K562 (cell line): ENCODE measurements around the gene TMIGD2. TPM values are rescaled to one million over a fixed set of nuclear protein-coding genes. Genes with fewer than 3 reads are reported as not detected.

ENCODE experiments used
- BRD9 ChIP-seq: fragments of 450-650 bp; IDR thresholded peaks from 2 replicates; pipeline ENCODE4 v1.6.1; 2018; ENCODE audit warnings: low read depth; ENCODE audit not compliant: partially characterized antibody
- FOXK1 ChIP-seq: sonication (generic); formaldehyde crosslinking; IDR thresholded peaks from 2 replicates; pipeline ENCODE4 v1.8.0; 2022; ENCODE audit warnings: missing genetic modification reagents, mild to moderate bottlenecking, borderline replicate concordance
- GATAD2A ChIP-seq: fragments of 450-650 bp; IDR thresholded peaks from 2 replicates; pipeline ENCODE4 v1.6.1; 2017
- KHSRP ChIP-seq: fragments of 450-650 bp; IDR thresholded peaks from 2 replicates; pipeline ENCODE4 v1.6.1; 2017
- PHB ChIP-seq: fragments of 250-450 bp; sonication (Bioruptor Pico); IDR thresholded peaks from 2 replicates; pipeline ENCODE4 v1.5.0; 2021
- PHTF2 ChIP-seq: fragments of 250-450 bp; sonication (Bioruptor Pico); IDR thresholded peaks from 2 replicates; pipeline ENCODE4 v1.5.0; 2021; ENCODE audit warnings: mild to moderate bottlenecking
- SIRT6 ChIP-seq: IDR thresholded peaks from one replicate; pipeline ENCODE4 v1.6.1; 2012; ENCODE audit warnings: low read depth, mild to moderate bottlenecking, control low read depth, inconsistent platforms, low read length, moderate library complexity
- TAL1 ChIP-seq: fragments of 450-650 bp; IDR thresholded peaks from 2 replicates; pipeline ENCODE4 v1.6.1; 2016; ENCODE audit warnings: mild to moderate bottlenecking
- TARDBP ChIP-seq: fragments of 450-650 bp; IDR thresholded peaks from 2 replicates; pipeline ENCODE4 v1.6.1; 2016
- TRIM25 ChIP-seq: fragments of 450-650 bp; IDR thresholded peaks from 2 replicates; pipeline ENCODE4 v1.7.0; 2016; ENCODE audit warnings: borderline replicate concordance
- ZMIZ1 ChIP-seq, 2 experiments: fragments of 150-350 bp in 1 of 2; IDR thresholded peaks; 2 replicates each; pipeline ENCODE4 v1.6.1; 2012 to 2016; ENCODE audit warnings: low read depth in 2 of 2, low read length in 2 of 2, mild to moderate bottlenecking in 1 of 2, moderate library complexity in 1 of 2
- ZNF184 ChIP-seq: sonication (generic); formaldehyde crosslinking; IDR thresholded peaks from 2 replicates; pipeline ENCODE4 v1.5.0; 2020; ENCODE audit warnings: missing genetic modification reagents
- ZNF280B ChIP-seq: fragments of 250-450 bp; sonication (Bioruptor Pico); IDR thresholded peaks from 2 replicates; pipeline ENCODE4 v1.5.1; 2021; ENCODE audit warnings: mild to moderate bottlenecking
- ZNF398 ChIP-seq: fragments of 250-450 bp; sonication (Bioruptor Pico); IDR thresholded peaks from 2 replicates; pipeline ENCODE4 v1.8.0; 2021; ENCODE audit warnings: moderate library complexity, mild to moderate bottlenecking, inconsistent platforms
- ZNF436 ChIP-seq: fragments of 250-450, 450-650 bp; sonication (Bioruptor Pico); formaldehyde crosslinking; IDR thresholded peaks from 2 replicates; pipeline ENCODE4 v1.7.0; 2020; ENCODE audit warnings: mild to moderate bottlenecking
- ZNF644 ChIP-seq: fragments of 200-800 bp; sonication (Bioruptor generic); IDR thresholded peaks from 2 replicates; pipeline ENCODE4 v1.6.1; 2016; ENCODE audit warnings: low read depth, missing genetic modification characterization, missing compliant biosample characterization
- ZNF766 ChIP-seq: fragments of 200-800 bp; sonication (Bioruptor generic); conservative IDR thresholded peaks from 2 replicates; pipeline ENCODE4 v1.6.1; 2016; ENCODE audit warnings: missing genetic modification characterization, missing compliant biosample characterization
- ZNF830 ChIP-seq: fragments of 250-450 bp; sonication (Bioruptor Pico); IDR thresholded peaks from 2 replicates; pipeline ENCODE4 v1.5.0; 2021; ENCODE audit warnings: mild to moderate bottlenecking
- polyA plus RNA-seq, 8 experiments: library from polyadenylated mRNA; depleted of rRNA in 4 of 8; stranded (reverse) in 5 of 8; unstranded in 3 of 8; fragments of >200 nt; fragmentation: Nextera tagmentation in 2 of 8; fragmentation: Illumina TruSeq in 1 of 8; extraction: Ambion mirVana in 2 of 8; extraction: Trizol in 1 of 8; gene quantifications; 2 replicates each; pipeline versions ENCODE4 v1.2.1 to v1.2.3, GENCODE V29; 2011 to 2014; ENCODE audit warnings: inconsistent platforms in 1 of 8, missing spikeins in 1 of 8
- total RNA-seq, 7 experiments: library from RNA; depleted of rRNA in 6 of 7; stranded (reverse); fragments of >200 nt in 6 of 7; fragmentation: Illumina TruSeq in 2 of 7; extraction: Trizol in 2 of 7; gene quantifications; 2 replicates each; pipeline versions ENCODE4 v1.2.1 to v1.2.3, GENCODE V29; 2011 to 2021; ENCODE audit warnings: low replicate concordance in 1 of 7
- TF ChIP-seq, protein P1 (sequence below): sonication (generic); formaldehyde crosslinking; IDR thresholded peaks from 2 replicates; pipeline ENCODE4 v1.8.0; 2023; ENCODE audit warnings: mild to moderate bottlenecking, missing genetic modification reagents

Gene TMIGD2
- total and polyA plus RNA-seq, 9 of the 15 experiments (the other 6 are each of a cell fraction or from before 2014, with no cell fraction given), result not detected

DNA sequence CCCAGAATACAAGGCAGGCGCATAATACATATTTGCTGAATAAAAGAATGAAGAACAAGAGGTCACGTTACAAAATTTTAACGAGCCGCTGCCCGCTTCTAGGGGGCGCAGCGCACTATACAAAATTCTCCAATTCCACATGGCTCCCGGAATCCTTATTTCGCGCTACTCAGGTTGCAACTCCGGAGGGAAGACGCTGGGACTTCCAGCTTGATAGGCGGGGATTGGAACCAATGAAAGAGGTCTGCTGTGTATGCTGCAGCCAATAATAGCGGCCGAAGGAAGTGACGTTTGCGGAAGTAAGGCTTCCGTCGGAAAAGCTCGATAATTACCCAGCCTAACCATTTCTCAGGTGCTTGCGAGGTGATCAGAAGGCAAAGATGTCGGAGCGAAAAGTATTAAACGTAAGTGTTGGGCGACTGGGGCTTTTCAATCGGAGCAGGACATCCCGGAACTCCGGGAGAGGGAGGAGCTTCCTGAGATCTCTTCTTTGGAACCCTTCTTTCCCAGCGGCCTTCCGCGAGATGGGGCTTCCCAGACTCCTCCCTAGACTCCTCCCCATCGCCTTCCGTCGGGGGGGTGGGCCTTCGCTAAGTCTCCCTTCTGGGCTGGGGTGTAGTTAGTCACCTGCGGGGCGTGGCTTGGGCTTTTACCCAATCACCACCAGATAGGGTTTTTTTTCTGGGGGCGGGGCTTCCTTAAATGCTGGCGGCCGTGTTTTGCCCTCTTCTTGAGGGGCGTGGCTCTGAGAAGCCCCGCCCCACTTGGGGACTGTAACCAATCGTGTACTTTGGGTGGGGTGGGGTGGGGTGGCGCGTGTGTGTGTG, 55.2 kb downstream of the TMIGD2 start, which contains the start of gene YJU2 (continued):
- TF ChIP-seq ZNF280B (CRISPR knock-in tag) (no peak), KHSRP (peak; percentile 50; the same call in 1 of the 2 replicates), TRIM25 (no peak), TAL1 (no peak), ZNF644 (tag) (no peak; the same call in 1 of the 2 replicates), ZNF830 (CRISPR knock-in tag) (no peak), PHB (CRISPR knock-in tag) (no peak), ZNF398 (CRISPR knock-in tag) (no peak), ZNF184 (CRISPR knock-in tag) (no peak), SIRT6 (no peak), ZNF436 (CRISPR knock-in tag) (no peak), FOXK1 (CRISPR knock-in tag) (no peak), ZMIZ1 (IDR thresholded peaks at IDR 0.05; ENCODE audit: low read depth in 2 of 2, low read length in 2 of 2) (no peak), GATAD2A (no peak), PHTF2 (CRISPR knock-in tag) (no peak), BRD9 (peak; percentile 72), TARDBP (peak; percentile 70; the same call in 1 of the 2 replicates), ZNF766 (no peak)
- TF ChIP-seq, protein P1, sequence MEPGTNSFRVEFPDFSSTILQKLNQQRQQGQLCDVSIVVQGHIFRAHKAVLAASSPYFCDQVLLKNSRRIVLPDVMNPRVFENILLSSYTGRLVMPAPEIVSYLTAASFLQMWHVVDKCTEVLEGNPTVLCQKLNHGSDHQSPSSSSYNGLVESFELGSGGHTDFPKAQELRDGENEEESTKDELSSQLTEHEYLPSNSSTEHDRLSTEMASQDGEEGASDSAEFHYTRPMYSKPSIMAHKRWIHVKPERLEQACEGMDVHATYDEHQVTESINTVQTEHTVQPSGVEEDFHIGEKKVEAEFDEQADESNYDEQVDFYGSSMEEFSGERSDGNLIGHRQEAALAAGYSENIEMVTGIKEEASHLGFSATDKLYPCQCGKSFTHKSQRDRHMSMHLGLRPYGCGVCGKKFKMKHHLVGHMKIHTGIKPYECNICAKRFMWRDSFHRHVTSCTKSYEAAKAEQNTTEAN (CRISPR knock-in tag), result no peak
